Breast epithelium (tissue), 4 donors: ENCODE data around the gene PRXL2B. TPM values are rescaled to one million over a fixed set of nuclear protein-coding genes. Genes with fewer than 3 reads are reported as not detected.

Experiments
- DNase-seq, 2 donors: peaks; one replicate each; pipeline ENCODE4 v3.0.0-alpha.2; 2019; ENCODE audit warnings: low spot score in 2 of 2
- H3K27ac ChIP-seq, 2 donors: fragments of 200-600 bp; sonication (generic) in 1 of 2; one replicate each; pipeline ENCODE4 v1.5.1; 2016 to 2019; ENCODE audit warnings: mild to moderate bottlenecking in 1 of 2
- H3K27me3 ChIP-seq, 2 donors: fragments of 200-600 bp; sonication (generic) in 1 of 2; one replicate each; pipeline versions ENCODE4 v1.5.1 to v1.6.0; 2017 to 2019; ENCODE audit warnings: control low read depth in 1 of 2, mild to moderate bottlenecking in 1 of 2
- H3K36me3 ChIP-seq: fragments of 200-600 bp; one replicate; pipeline ENCODE4 v1.5.1; 2019
- H3K4me1 ChIP-seq, 2 donors: fragments of 200-600 bp; sonication (generic); one replicate each; pipeline ENCODE4 v1.5.1; 2016 to 2019; ENCODE audit warnings: control low read depth in 1 of 2
- H3K4me3 ChIP-seq, 3 donors: fragments of 200-600 bp; sonication (generic); 1 replicate in 2 of 3; 2 replicates in 1 of 3; pipeline ENCODE4 v1.5.1; 2016 to 2019; ENCODE audit warnings: mild to moderate bottlenecking in 3 of 3, moderate library complexity in 2 of 3
- H3K9me3 ChIP-seq, 2 donors: fragments of 200-600 bp; sonication (generic) in 1 of 2; one replicate each; pipeline ENCODE4 v1.5.1; 2016 to 2019; ENCODE audit warnings: control low read depth in 1 of 2
- CTCF ChIP-seq, 3 donors: fragments of 450-650 bp; IDR thresholded peaks; one replicate each; pipeline ENCODE4 v1.5.1; 2016 to 2017; ENCODE audit warnings: antibody characterized with exemption in 3 of 3, mild to moderate bottlenecking in 3 of 3, moderate library complexity in 3 of 3
- POLR2A ChIP-seq: fragments of 450-650 bp; IDR thresholded peaks from one replicate; pipeline ENCODE4 v1.6.1; 2016; ENCODE audit warnings: antibody characterized with exemption, mild to moderate bottlenecking, moderate library complexity
- POLR2AphosphoS5 ChIP-seq, 3 donors: sonication (generic); formaldehyde crosslinking; IDR thresholded peaks; one replicate each; pipeline ENCODE4 v1.6.1; 2017; ENCODE audit warnings: antibody characterized with exemption in 3 of 3
- intact Hi-C: fragments of 100-400 bp; cut with DNase I; formaldehyde crosslinking; loops from one replicate; pipeline ENCODE4 v1.15.1; 2023; ENCODE audit warnings: low total_unique reads
- total RNA-seq, 3 donors: library from RNA; depleted of rRNA; stranded (reverse); fragments of >200 nt; gene quantifications; one replicate each; pipeline ENCODE4 v1.1.0, GENCODE V29; 2016

PRXL2B gene
- total RNA-seq, 3 donors from 2014 or later = 4.8 to 15.8 (median 14.4) TPM

- no peaks in the 10 kb centered on the region for H3K27me3 ChIP-seq
- TF ChIP-seq POLR2AphosphoS5 (IDR thresholded peaks at IDR 0.05) (no peak), POLR2A (no peak), CTCF (IDR thresholded peaks at IDR 0.05) (no peak)
- H3K4me3 ChIP-seq = no peak overlapping the region
- no peaks in the 10 kb centered on the region for H3K36me3 ChIP-seq
- intact Hi-C loops = no loop called here
- H3K9me3 ChIP-seq = no peaks in the 10 kb centered on the region
- peaks cover 18 to 20% of the 10 kb centered on the region in 2 donors for H3K4me1 ChIP-seq
- peak overlapping the region in 1 of 2 donors; percentile 99 for H3K27ac ChIP-seq
- DNase-seq = no peak
These were observed 32.5 kb upstream of the PRXL2B start for GRCh38 chr1:2553871-2554620.

GRCh38 chr1:2554621-2555387 lies 31.8 kb upstream of the PRXL2B start:
- no peaks in the 10 kb centered on the region for H3K36me3 ChIP-seq
- H3K4me3 ChIP-seq = peak overlapping the region in 2 of 3 donors; percentile 66 to 96
- peak overlapping the region; percentile 95 to 99 for H3K27ac ChIP-seq
- intact Hi-C loops = no loop called here
- no peaks in the 10 kb centered on the region for H3K9me3 ChIP-seq
- DNase-seq = no peak
- peaks cover 15 to 19% of the 10 kb centered on the region in 2 donors for H3K4me1 ChIP-seq
- H3K27me3 ChIP-seq = no peaks in the 10 kb centered on the region
- TF ChIP-seq POLR2A (no peak), POLR2AphosphoS5 (IDR thresholded peaks at IDR 0.05) (no peak)

GRCh38 chr1:2555634-2556276 lies 30.8 kb upstream of the PRXL2B start:
- intact Hi-C loops = no loop called here
- H3K36me3 ChIP-seq = no peaks in the 10 kb centered on the region
- peak overlapping the region; percentile 95 to 99 for H3K27ac ChIP-seq
- H3K27me3 ChIP-seq = no peaks in the 10 kb centered on the region
- H3K4me1 ChIP-seq = peaks cover 15 to 19% of the 10 kb centered on the region in 2 donors
- peak overlapping the region; percentile 66 to 96 (median 74) for H3K4me3 ChIP-seq
- no peaks in the 10 kb centered on the region for H3K9me3 ChIP-seq
- TF ChIP-seq POLR2A = peak; percentile 66
- no peak for TF ChIP-seq CTCF (IDR thresholded peaks at IDR 0.05)
- TF ChIP-seq POLR2AphosphoS5 (IDR thresholded peaks at IDR 0.05) = peak; percentile 69 to 96 (median 94)
- peak; percentile 86 to 87 for DNase-seq

GRCh38 chr1:2556277-2556677 lies 30.3 kb upstream of the PRXL2B start, which contains the start of gene TNFRSF14:
TNFRSF14 (plus strand) TSS chr1:2556371; CDS start chr1:2556665, 294 bp downstream.
- TF ChIP-seq POLR2A = no peak
- peak in 1 of 3 donors; percentile 46 for TF ChIP-seq POLR2AphosphoS5 (IDR thresholded peaks at IDR 0.05)
- peak in 1 of 3 donors; percentile 16 for TF ChIP-seq CTCF (IDR thresholded peaks at IDR 0.05)
- DNase-seq = peak in 1 of 2 donors; percentile 46
- intact Hi-C loops = no loop called here

GRCh38 chr1:2556678-2557481 lies 29.7 kb upstream of the PRXL2B start:
- TF ChIP-seq POLR2A (no peak), CTCF (IDR thresholded peaks at IDR 0.05) (peak in 1 of 3 donors; percentile 4), POLR2AphosphoS5 (IDR thresholded peaks at IDR 0.05) (no peak)
- no peaks in the 10 kb centered on the region for H3K27me3 ChIP-seq
- peak overlapping the region; percentile 66 to 96 (median 74) for H3K4me3 ChIP-seq
- H3K9me3 ChIP-seq = no peaks in the 10 kb centered on the region
- H3K4me1 ChIP-seq = peaks cover 15 to 19% of the 10 kb centered on the region in 2 donors
- intact Hi-C loops = no loop called here
- H3K36me3 ChIP-seq = no peaks in the 10 kb centered on the region
- H3K27ac ChIP-seq = peak overlapping the region; percentile 95 to 99
- DNase-seq = no peak

More at GRCh38 chr1:2556277-2556677, 30.3 kb upstream of the PRXL2B start, which contains the start of gene TNFRSF14:
- no peaks in the 10 kb centered on the region for H3K27me3 ChIP-seq
- H3K9me3 ChIP-seq = no peaks in the 10 kb centered on the region
- H3K4me3 ChIP-seq = peak within 1 kb of the TSS; percentile 66 to 96 (median 74)
- peak within 1 kb of the TSS; percentile 95 to 99 for H3K27ac ChIP-seq
- H3K36me3 ChIP-seq = no peaks in the 10 kb centered on the region
- peaks cover 15 to 19% of the 10 kb centered on the region in 2 donors for H3K4me1 ChIP-seq
